ENCODE results near the gene ALDH1L1. TPM values are rescaled to one million over a fixed set of nuclear protein-coding genes. Genes with fewer than 3 reads are reported as not detected.

ALDH1L1 gene
- total RNA-seq, 6 donors from 2014 or later: 2.4 to 11.5 (median 4.7) TPM

DNA sequence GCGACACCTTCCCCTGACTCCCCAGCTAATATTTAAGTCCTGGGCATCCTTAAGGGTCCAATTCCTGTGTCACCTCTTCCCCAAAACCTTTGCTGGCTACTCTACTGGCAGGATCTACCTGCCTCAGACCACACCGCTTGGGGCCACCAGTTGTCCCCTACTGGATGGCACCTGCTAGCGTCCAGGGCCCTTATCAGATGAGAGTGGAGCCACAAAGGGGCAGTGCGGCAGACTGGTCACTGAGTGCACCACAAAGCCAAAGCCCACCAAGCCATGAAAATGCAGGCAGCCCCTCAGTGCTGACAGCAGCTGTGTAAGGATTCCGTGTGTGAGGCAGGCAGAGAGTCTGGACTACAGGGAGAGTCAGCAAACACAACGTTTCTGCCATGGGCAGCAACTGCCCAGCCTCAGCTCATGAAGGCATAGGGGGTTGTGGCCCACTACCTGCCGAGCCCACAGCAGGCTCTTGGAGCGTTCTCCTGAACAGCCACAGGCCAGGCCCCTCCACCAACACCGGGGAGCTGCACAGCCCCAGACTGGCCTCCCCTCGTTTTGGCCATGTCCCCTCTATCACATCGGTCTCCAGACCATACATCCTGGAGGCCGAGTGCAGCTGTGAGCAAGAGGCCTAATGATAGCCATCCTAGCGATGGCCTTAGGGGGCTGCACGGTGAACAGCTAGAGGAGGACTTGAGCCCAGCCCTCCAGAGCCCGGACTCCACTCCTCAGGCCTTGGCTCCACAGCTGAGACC is 32.3 kb downstream of the ALDH1L1 start:
- Histone ChIP-seq H3K4me3 (no peak overlapping the region), H3K36me3 (no peaks in the 10 kb centered on the region), H3K27ac (no peak overlapping the region), H3K9me3 (no peaks in the 10 kb centered on the region), H3K27me3 (no peaks in the 10 kb centered on the region), H3K4me1 (no peaks in the 10 kb centered on the region)
- ATAC-seq (ENCODE audit: low FRiP score in 2 of 2) (no peak), DNase-seq (peak in 1 of 2 donors; percentile 11)
- 87 to 94% methylated on average over 8 to 15 of the region's 15 CpGs for WGBS, 2 donors
- TF ChIP-seq POLR2AphosphoS5 (IDR thresholded peaks at IDR 0.05) (no peak), POLR2A (IDR thresholded peaks at IDR 0.05) (no peak), EP300 (IDR thresholded peaks at IDR 0.05) (no peak)
- TF ChIP-seq, protein P1, sequence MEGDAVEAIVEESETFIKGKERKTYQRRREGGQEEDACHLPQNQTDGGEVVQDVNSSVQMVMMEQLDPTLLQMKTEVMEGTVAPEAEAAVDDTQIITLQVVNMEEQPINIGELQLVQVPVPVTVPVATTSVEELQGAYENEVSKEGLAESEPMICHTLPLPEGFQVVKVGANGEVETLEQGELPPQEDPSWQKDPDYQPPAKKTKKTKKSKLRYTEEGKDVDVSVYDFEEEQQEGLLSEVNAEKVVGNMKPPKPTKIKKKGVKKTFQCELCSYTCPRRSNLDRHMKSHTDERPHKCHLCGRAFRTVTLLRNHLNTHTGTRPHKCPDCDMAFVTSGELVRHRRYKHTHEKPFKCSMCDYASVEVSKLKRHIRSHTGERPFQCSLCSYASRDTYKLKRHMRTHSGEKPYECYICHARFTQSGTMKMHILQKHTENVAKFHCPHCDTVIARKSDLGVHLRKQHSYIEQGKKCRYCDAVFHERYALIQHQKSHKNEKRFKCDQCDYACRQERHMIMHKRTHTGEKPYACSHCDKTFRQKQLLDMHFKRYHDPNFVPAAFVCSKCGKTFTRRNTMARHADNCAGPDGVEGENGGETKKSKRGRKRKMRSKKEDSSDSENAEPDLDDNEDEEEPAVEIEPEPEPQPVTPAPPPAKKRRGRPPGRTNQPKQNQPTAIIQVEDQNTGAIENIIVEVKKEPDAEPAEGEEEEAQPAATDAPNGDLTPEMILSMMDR (IDR thresholded peaks at IDR 0.05): no peak

DNA sequence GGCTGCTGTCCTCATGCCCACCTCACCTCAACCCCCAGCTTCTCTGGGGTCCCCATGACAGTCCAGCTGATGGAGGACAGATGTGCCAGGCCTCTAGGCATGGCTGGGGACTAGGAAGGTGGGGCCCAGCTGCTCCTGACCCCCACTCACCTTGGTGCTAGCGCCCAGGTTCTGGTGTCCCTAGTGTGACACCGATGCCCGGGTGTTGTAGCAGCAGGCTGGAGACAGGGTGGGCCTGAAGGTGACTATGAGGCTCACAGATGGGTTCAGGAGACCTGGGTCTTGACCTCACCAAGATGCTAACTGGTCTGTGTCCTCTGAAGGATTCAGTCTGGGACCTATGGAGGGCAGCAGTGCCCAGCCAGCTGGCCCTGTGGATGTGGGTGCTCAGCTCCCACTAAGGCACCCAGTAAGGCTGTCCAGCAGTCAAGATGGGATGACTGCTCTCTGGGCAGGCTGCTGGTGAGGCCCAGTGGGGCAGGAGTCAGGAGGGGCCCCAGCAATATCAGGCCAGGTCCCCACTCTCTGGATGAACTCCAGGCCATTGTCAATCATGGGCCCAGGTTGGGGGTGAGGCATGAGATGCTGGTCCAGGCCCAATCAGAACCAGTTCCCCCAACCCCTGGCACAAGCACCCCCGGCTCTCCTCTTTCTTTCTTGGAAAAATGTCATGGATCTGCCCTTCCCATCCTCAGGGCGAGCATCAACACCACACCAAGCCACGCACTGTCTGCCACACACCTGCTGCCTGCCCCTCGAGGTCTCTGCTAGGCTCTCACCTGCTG is 33.0 kb downstream of the ALDH1L1 start:
- TF ChIP-seq POLR2AphosphoS5 (IDR thresholded peaks at IDR 0.05) (no peak), POLR2A (IDR thresholded peaks at IDR 0.05) (no peak), EP300 (IDR thresholded peaks at IDR 0.05) (no peak)
- TF ChIP-seq, protein P1 (IDR thresholded peaks at IDR 0.05): no peak
- peak in 1 of 2 donors; percentile 17 for DNase-seq
- no peaks in the 10 kb centered on the region for H3K4me1 ChIP-seq
- ATAC-seq (ENCODE audit: low FRiP score in 2 of 2): peak in 1 of 2 donors; percentile 3
- H3K27ac ChIP-seq: no peak overlapping the region
- WGBS, 2 donors: 91% methylated on average over 4 to 7 of the region's 7 CpGs
- no peaks in the 10 kb centered on the region for H3K27me3 ChIP-seq
- H3K4me3 ChIP-seq: no peak overlapping the region
- no peaks in the 10 kb centered on the region for H3K9me3 ChIP-seq
- H3K36me3 ChIP-seq: no peaks in the 10 kb centered on the region

- TF ChIP-seq POLR2A (IDR thresholded peaks at IDR 0.05) (no peak), EP300 (IDR thresholded peaks at IDR 0.05) (no peak)
- TF ChIP-seq, protein P1 (IDR thresholded peaks at IDR 0.05): no peak
- Histone ChIP-seq H3K27me3 (no peaks in the 10 kb centered on the region), H3K9me3 (no peaks in the 10 kb centered on the region), H3K36me3 (no peaks in the 10 kb centered on the region), H3K27ac (no peak overlapping the region), H3K4me1 (no peaks in the 10 kb centered on the region), H3K4me3 (no peak overlapping the region)
- 87 to 91% methylated on average over 5 to 6 of the region's 6 CpGs for WGBS, 2 donors
- ATAC-seq (ENCODE audit: low FRiP score in 2 of 2): peak in 1 of 2 donors; percentile 21
- DNase-seq: peak in 1 of 2 donors; percentile 20
Measured at GRCh38 chr3:126146525-126147146, 33.8 kb downstream of the ALDH1L1 start.

- H3K27ac ChIP-seq: no peak overlapping the region
- no peaks in the 10 kb centered on the region for H3K36me3 ChIP-seq
- no peak for ATAC-seq (ENCODE audit: low FRiP score in 2 of 2)
- WGBS, 2 donors: 59 to 85% methylated on average over 2 to 4 of the region's 4 CpGs
- DNase-seq: peak in 1 of 2 donors; percentile 15
- no peaks in the 10 kb centered on the region for H3K9me3 ChIP-seq
- H3K4me1 ChIP-seq: no peaks in the 10 kb centered on the region
- no peak overlapping the region for H3K4me3 ChIP-seq
- no peak for TF ChIP-seq POLR2A (IDR thresholded peaks at IDR 0.05)
- TF ChIP-seq, protein P1 (IDR thresholded peaks at IDR 0.05): no peak
- TF ChIP-seq POLR2AphosphoS5 (IDR thresholded peaks at IDR 0.05): no peak
- TF ChIP-seq EP300 (IDR thresholded peaks at IDR 0.05): no peak
- H3K27me3 ChIP-seq: no peaks in the 10 kb centered on the region
Measured at GRCh38 chr3:126146034-126146433, 34.4 kb downstream of the ALDH1L1 start.
